NCI-H446 treated with DMSO at 0.1 percent for 48 hours (cell line): ENCODE data around the gene ZSCAN10.

Source experiments
- DNase-seq: peaks from one replicate; lab custom pipeline; 2025; lab: John Stamatoyannopoulos, UW

ZSCAN10 gene

DNA sequence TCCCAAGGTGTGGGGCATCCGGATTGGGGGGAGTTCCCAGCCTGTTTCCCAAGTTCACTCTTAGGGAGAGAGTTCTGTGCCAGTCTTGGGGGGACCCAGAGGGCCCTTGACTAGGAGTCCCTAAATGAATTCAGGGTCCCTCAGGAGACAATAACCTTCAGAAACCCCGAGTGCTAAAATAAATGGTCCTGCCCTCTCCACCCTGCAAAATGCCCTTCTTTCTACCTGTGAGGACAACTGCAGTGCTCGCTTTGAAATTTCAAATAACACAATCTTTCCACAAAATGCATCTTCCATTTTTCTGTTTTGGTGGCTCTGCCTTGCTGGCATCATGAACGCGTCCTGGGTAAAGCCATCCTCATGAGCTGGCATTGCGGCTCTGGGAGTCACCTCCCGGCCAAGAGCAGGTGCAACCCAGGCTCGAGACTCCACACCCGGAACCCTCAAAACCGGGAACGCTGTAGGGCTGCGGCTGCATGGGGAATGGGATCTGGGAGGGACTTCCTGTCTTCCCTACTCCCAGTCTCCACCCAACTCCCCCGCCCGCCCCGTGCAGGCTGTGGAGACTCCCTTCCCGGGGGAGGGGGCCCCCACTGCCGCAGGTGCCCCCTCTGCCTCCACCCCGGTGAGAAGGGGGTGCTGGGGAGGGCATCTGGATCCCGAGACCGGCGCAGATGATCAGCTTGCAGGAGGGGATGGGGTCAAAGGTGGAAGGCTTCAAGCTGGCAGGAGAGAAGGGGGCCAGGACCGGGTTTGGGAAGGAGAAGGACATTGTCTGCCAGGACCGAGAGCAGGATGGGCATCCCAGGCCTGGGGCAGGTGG, 13.2 kb upstream of the ZSCAN10 start, which contains the start of gene ZNF205:
Gene ZNF205, plus strand, starts transcription at position 529 of the 823 bp plus-strand sequence. CDS start 845 bp downstream, outside the sequence.
- DNase-seq = peak; percentile 30

GRCh38 chr16:3106205-3106928, 7.3 kb upstream of the ZSCAN10 start:
- peak; percentile 80 for DNase-seq

DNA sequence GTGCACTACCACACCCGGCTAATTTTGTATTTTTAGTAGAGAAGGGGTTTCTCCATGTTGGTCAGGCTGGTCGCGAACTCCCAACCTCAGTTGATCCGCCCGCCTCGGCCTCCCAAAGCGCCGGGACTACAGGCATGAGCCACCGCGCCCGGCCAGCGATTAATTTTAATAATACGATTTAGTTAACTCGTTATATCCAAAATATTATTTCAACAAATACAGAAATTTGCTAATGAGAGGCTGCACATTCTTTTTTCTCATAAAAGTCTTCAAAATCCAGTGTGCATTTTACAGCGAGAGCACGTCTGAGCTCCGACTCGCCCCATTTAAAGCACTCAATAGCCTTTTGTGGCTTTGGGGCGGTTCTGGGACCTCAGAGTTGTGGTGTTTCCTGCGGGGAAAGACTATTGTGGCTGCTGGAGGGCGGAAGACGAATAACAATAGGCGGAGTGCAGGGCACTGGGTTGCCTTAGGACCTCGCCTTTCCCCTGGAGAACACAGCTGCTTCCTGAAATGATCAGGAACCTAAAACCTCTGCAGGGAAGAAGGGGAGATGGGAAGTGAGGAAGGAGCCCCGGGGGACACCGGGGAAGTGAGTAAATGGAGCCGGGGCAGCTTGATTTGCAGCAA, 2.9 kb upstream of the ZSCAN10 start:
- no peak for DNase-seq

GRCh38 chr16:3101018-3101840, 2.1 kb upstream of the ZSCAN10 start:
- no peak for DNase-seq

GRCh38 chr16:3099732-3100499, 822 bp upstream of the ZSCAN10 start:
- DNase-seq = peak; percentile 75

- no peak for DNase-seq
These were observed 269 bp upstream of the ZSCAN10 start for GRCh38 chr16:3099395-3099731.

GRCh38 chr16:3097266-3097665, 1.8 kb downstream of the ZSCAN10 start:
- no peak for DNase-seq

DNA sequence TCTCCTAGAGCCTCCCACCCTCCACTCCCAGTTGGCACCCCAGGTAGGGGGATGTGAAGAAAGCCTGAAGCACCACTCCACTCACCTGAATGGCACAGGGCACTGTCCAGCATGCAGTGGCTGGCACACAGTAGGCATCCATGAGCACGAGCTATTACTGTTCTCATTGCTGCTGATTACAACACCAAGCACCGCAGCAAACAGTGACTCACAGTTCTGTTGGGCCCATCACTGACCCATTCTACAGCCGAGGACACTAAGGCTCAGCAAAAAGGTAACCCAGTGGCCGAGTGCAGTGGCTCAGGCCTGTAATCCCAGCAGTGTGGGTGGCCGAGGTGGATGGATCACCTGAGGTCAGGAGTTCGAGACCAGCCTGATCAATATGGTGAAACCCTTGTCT, 2.7 kb downstream of the ZSCAN10 start:
- no peak for DNase-seq

- DNase-seq = no peak
These were observed 3.2 kb downstream of the ZSCAN10 start for GRCh38 chr16:3095869-3096268.

GRCh38 chr16:3094289-3095027, 4.6 kb downstream of the ZSCAN10 start:
- DNase-seq = no peak

GRCh38 chr16:3092501-3092941, 6.6 kb downstream of the ZSCAN10 start:
- no peak for DNase-seq

- DNase-seq = no peak
These were observed 7.5 kb downstream of the ZSCAN10 start for GRCh38 chr16:3091551-3091950.

DNA sequence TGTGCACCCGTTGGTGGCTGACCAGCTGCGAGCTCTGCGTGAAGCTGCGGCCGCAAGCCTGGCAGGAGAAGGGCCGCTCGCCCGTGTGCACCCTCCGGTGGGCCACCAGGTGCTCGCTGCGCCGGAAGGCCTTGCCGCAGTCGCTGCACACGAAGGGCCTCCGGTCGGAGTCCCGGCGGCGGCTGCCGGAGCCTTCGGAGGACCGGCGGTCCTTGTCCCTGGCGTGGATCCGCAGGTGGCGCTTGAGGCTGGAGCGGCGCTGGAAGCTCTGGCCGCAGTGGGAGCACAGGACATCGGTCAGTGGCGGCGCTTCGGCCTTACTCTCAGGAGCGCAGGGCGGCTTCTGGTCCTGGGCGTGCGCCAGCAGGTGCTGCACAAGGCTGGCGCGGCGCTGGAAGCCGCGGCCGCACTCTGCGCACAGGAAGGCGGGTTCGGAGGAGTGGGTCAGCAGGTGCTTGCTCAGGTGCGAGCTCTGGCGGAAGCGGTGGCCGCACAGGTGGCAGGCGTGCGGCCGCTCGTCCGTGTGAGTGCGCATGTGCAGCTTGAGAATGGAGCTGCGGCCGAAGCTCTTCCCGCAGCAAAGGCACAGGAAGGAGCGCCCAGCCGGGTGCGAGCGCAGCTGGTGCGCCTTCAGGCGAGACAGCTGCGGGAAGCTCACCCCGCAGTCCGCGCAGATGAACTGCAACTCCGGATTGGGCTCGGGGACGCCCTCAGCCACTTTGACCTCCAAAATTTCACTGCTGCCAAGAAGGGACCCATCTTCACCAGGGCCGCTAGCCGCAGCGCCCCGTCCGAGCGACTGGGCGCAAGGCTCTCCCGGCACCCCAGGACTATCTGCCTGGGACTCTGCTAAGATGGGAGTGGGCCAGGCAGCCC, 9.1 kb downstream of the ZSCAN10 start:
- DNase-seq = no peak

DNA sequence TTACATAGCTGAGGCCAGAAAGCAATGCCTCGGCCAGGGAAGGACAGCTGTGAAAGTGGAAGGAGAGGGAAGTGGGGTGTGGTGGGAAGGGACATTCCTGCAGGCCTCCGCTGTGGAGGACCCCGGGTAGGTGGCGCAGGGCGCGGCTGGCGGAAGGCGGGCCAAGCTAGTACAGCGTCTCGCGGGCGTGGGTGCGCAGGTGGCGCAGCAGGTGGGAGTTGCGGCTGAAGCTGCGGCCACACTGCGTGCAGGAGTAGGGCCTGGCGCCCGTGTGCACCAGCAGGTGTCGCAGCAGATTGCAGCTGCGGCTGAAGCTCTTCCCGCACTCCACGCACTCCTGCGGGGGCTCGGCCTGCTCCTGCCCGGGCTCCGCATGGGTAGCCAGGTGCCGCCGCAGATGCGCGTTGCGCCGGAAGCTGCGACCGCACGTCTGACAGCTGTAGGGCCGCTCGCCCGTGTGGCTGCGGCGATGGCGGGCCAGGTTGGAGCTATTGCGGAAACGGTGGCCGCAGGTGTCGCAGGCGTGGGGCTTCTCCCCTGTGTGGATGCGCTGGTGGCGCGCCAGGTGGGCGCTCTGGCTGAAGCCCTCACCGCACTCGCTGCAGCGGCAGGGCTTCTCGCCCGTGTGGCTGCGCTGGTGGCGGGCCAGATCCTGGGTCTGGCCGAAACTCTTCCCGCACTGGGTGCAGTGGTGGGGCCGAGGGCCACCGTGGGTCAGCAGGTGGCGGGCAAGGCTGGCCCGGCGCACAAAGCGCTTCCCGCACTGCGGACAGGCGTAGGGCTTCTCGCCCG, 10.0 kb downstream of the ZSCAN10 start:
- DNase-seq = no peak

DNA sequence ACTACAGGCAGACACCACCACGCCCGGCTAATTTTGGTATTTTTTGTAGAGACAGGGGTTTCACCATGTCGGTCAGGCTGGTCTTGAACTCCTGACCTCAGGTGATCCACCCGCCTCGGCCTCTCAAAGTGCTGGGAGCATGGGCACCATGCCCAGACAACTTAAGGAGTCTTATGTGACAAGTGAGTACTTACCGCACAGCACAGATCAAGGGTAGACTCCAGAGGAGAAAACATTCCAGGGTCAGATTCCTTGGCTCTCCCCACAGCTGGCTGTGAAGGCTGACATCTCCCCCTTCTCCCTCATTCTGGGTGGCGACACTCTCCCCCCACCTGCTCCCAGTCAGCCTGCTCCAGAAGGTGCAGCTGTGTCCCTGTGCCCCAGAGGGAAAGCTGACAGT, 10.6 kb downstream of the ZSCAN10 start:
- no peak for DNase-seq

DNA sequence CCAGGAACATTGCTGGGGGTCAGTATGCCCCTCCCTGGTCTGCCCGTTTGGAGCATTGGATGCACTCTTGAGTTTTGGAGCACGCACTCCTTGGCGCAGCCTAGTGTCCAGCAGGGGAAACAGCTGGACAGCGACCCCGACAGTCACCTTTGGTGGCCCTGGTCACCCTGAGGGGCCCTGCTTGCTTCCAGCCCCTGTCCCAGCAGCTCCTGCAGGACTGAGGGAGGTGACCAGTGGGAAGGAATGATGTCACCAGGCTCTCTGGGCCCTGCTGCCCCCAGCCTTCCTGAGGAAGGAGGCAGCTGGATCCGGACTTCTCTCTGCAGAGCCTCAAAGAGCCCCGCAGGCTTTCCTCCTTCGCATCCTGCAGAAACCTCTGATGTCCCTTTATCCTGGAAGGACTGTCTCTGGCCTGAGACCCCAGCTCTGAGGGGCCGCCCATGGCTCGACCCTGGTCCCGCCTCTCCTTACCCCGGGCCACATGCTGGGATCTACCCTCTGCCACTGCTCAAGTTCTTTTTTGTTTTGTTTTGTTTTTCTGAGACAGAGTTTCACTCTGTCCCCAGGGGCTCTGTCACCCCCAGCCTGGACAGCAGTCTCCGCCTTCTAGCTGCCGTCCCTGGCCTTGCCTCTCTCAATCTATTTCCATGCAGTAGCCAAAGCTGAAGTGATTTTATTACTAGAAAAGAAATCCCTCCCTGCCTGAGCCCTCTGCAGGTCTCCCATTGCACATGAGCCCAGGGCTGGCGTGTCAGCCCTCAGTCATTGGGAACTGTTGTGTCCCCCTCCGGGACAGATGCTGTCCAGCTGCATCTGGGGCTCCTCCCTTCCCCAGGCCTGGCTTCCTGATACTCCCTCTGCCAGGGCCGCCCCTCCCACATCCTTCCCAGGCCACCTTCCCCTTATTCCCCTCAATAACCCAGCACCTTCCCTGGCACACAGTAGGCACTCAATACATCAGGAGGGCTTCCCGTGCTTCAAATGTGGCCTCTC, 11.6 kb downstream of the ZSCAN10 start:
- no peak for DNase-seq

- no peak for DNase-seq
These were observed 12.4 kb downstream of the ZSCAN10 start for GRCh38 chr16:3086596-3087242.
